GM18861 (cell line): Measurements from ENCODE around the gene REPS2.
"Not testable (repeated sequence)": the region's sequence is repeated elsewhere in the genome, so short reads cannot be mapped to it uniquely, and the experiment has no call there.

Experiments used
- ATAC-seq: cut with Tn5 transposase; IDR thresholded peaks from one replicate; pipeline ENCODE4 v1.9.1; 2021; ENCODE audit not compliant: unreplicated experiment

The REPS2 gene

DNA sequence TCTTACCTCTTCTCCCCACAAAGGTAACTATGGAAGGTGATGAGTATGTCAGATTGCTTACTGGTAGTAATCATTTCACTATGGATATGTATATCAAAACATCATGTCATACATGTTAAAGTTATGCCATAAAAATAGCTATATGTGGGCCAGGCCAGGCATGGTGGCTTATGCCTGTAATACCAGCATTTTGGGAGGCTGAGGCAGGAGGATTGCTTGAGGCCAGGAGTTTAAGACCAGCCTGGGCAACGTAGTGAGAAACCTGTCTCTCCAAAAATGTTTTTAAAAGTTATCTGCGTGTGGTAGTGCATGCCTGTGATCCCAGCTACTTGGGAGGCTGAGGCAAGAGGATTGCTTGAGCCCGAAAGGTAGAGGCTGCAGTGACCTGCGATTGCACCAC, 16.2 kb downstream of the REPS2 start:
- not testable (repeated sequence) for ATAC-seq

GRCh38 chrX:16963216-16963615, 16.8 kb downstream of the REPS2 start:
- ATAC-seq = no peak

GRCh38 chrX:16964976-16965375, 18.5 kb downstream of the REPS2 start:
- not testable (repeated sequence) for ATAC-seq

GRCh38 chrX:16966752-16967448, 20.4 kb downstream of the REPS2 start:
- no peak for ATAC-seq

DNA sequence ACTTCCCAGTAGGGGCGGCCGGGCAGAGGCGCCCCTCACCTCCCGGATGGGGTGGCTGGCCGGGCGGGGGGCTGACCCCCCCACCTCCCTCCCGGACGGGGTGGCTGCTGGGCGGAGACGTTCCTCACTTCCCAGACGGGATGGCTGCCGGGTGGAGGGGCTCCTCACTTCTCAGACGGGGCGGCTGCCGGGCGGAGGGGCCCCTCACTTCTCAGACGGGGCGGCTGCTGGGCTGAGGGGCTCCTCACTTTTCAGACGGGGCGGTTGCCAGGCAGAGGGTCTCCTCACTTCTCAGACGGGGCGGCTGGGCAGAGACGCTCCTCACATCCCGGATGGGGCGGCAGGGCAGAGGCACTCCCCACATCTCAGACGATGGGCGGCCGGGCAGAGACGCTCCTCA, 22.3 kb downstream of the REPS2 start:
- not testable (repeated sequence) for ATAC-seq

- no peak for ATAC-seq
Observed at GRCh38 chrX:16970977-16971376, 24.5 kb downstream of the REPS2 start.

GRCh38 chrX:16971694-16972093, 25.2 kb downstream of the REPS2 start:
- no peak for ATAC-seq

- no peak for ATAC-seq
Observed at GRCh38 chrX:16975233-16975632, 28.8 kb downstream of the REPS2 start.

- ATAC-seq = no peak
Observed at GRCh38 chrX:16977771-16978170, 31.3 kb downstream of the REPS2 start.

DNA sequence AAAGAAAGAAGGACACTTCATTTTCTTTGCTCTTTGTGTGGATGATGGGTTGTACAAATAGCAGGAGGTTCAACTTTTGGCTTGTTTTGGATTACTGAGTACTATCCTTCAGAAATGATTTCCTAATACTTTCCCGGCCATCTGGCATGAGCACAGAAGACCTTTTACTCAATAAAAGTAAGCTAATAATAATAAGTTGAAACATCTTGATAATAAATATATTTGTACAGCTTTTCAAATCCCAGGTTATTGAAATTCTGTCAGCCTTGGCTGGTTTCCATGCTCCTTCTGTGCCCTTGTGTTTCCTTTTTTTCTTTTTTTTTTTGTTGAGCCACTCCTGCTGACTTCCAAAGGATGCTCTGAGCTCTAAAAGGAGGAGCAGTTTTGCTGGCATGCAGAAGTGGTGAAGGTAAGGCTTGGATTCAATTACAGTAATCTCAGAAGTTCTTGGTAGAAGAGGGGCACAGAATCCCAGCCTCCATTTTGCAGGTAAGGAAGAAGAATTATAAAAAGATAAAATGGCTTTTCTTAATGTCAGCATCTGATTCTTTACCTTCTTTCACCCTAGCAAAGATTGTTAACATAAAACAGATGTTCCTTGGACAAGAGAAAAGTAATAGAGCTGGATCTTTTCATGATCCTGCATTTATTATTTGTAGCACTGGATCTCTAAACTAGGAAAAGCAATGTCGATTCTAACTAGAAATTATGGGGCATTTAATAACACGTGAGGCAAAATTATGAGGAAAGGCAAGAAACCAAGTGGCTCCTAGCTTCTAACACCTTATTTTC, 31.9 kb downstream of the REPS2 start:
- no peak for ATAC-seq

DNA sequence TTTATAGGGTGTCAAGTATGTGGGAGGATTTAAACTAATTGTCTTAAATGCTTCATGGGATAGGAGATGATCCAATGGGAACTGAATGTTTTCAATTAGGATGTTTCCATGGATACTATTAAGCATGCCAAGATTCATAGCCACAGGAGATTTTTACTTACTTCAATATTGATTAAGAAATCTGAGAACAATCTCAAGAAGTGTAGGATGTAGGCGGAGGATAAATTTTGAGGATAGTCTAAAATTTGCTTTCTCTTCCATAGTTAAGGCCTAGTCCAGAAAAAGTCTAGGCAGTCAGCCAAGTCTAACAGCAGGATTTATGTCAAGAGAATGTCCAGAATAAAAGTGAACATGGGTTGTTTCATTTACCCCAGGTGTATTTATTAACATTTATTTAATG, 32.8 kb downstream of the REPS2 start:
- ATAC-seq = no peak

GRCh38 chrX:16981209-16981608, 34.8 kb downstream of the REPS2 start:
- no peak for ATAC-seq

- no peak for ATAC-seq
Observed at GRCh38 chrX:16981980-16982379, 35.5 kb downstream of the REPS2 start.

GRCh38 chrX:16983051-16983450, 36.6 kb downstream of the REPS2 start:
- no peak for ATAC-seq

- ATAC-seq = no peak
Observed at GRCh38 chrX:16985286-16985685, 38.8 kb downstream of the REPS2 start.

GRCh38 chrX:16986169-16986568, 39.7 kb downstream of the REPS2 start:
- no peak for ATAC-seq

DNA sequence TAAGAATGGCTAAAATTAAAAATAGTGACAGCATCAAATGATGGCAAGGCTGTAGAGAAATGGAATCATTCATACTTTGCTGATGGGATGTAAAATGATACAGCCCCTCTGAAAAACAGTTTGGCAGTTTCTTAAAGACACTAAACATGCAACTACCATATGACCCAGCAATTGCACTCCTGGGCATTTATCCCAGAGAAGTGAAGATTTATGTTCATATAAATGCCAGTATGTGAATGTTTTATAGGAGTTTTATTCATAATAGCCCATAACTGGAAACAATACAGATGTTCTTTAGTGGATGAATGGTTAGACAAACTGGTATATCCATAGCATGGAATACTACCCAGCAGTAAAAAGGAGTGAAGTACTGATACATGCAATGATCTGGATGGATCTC, 43.3 kb downstream of the REPS2 start:
- ATAC-seq = no peak

GRCh38 chrX:16990839-16991238, 44.4 kb downstream of the REPS2 start:
- no peak for ATAC-seq

DNA sequence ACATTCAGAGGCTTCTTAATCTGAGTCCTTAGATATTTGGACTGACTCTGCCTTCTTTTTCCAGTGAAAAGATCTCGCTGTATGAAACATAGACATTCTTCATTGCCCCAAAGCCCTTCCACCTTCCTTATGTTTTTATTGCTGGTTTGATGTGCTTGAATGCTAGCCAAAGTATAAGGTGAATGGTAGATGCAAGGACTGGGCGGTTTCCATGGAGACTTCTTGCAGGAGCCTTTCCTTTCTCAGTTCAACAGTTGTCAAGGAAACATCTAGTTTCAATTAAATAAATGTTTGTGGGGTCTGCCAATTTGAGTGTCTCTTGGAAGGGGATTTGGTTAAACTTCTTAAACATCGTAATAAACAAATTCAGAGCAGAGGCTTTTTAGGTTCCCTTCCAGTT, 46.0 kb downstream of the REPS2 start:
- no peak for ATAC-seq

- no peak for ATAC-seq
Observed at GRCh38 chrX:16992951-16993350, 46.5 kb downstream of the REPS2 start.

- no peak for ATAC-seq
Observed at GRCh38 chrX:16993791-16994318, 47.4 kb downstream of the REPS2 start.

GRCh38 chrX:16994736-16995135, 48.3 kb downstream of the REPS2 start:
- ATAC-seq = no peak
